NB4 (cell line): ENCODE data around the gene POLD4.

Experiments
- DNase-seq: peaks from one replicate; pipeline ENCODE4 v3.0.0; 2010; ENCODE audit warnings: low read depth
- H3K4me3 ChIP-seq: one replicate; pipeline ENCODE4 v1.5.1; 2011; ENCODE audit warnings: mild to moderate bottlenecking, low read depth, low read length, moderate library complexity
- CTCF ChIP-seq: IDR thresholded peaks from one replicate; pipeline ENCODE4 v1.5.1; 2012; ENCODE audit warnings: low read depth, low read length
- MAX ChIP-seq: IDR thresholded peaks from 2 replicates; pipeline ENCODE4 v1.6.1; 2011; ENCODE audit warnings: low read depth, low read length
- MYC ChIP-seq: IDR thresholded peaks from 2 replicates; pipeline ENCODE4 v1.6.1; 2011; ENCODE audit warnings: low read depth, low read length
- POLR2A ChIP-seq: IDR thresholded peaks from 2 replicates; pipeline ENCODE4 v1.6.1; 2011; ENCODE audit warnings: mild to moderate bottlenecking; ENCODE audit not compliant: insufficient read length; ENCODE audit errors: extremely low read depth

POLD4 gene

GRCh38 chr11:67302571-67303131 lies 50.7 kb downstream of the POLD4 start:
- peak; percentile 72 for DNase-seq
- TF ChIP-seq POLR2A = peak; percentile 48
- peak; percentile 84 for TF ChIP-seq MAX
- peak; percentile 64 for TF ChIP-seq MYC
- no peak for TF ChIP-seq CTCF
- H3K4me3 ChIP-seq = no peak overlapping the region

- DNase-seq = peak; percentile 43
- TF ChIP-seq MYC (no peak), POLR2A (peak; percentile 7), MAX (0 out of 2 replicates have a peak, but pooled peaks have one; percentile 18)
- H3K4me3 ChIP-seq = no peak overlapping the region
Measured at GRCh38 chr11:67301951-67302516, 51.3 kb downstream of the POLD4 start.

- H3K4me3 ChIP-seq = no peak overlapping the region
- peak; percentile 12 for DNase-seq
- TF ChIP-seq POLR2A = peak; percentile 14
- no peak for TF ChIP-seq MYC
- no peak for TF ChIP-seq MAX
- TF ChIP-seq CTCF = no peak
Measured at GRCh38 chr11:67301313-67301921, 51.9 kb downstream of the POLD4 start.
